ENCODE measurements around the gene SLIT3. TPM values are rescaled to one million over a fixed set of nuclear protein-coding genes. Genes with fewer than 3 reads are reported as not detected.
"Not testable (repeated sequence)": the region's sequence is repeated elsewhere in the genome, so short reads cannot be mapped to it uniquely, and the experiment has no call there.

SLIT3 gene
- total RNA-seq, 3 donors from 2014 or later = 30.7 to 103 (median 54.1) TPM

DNA sequence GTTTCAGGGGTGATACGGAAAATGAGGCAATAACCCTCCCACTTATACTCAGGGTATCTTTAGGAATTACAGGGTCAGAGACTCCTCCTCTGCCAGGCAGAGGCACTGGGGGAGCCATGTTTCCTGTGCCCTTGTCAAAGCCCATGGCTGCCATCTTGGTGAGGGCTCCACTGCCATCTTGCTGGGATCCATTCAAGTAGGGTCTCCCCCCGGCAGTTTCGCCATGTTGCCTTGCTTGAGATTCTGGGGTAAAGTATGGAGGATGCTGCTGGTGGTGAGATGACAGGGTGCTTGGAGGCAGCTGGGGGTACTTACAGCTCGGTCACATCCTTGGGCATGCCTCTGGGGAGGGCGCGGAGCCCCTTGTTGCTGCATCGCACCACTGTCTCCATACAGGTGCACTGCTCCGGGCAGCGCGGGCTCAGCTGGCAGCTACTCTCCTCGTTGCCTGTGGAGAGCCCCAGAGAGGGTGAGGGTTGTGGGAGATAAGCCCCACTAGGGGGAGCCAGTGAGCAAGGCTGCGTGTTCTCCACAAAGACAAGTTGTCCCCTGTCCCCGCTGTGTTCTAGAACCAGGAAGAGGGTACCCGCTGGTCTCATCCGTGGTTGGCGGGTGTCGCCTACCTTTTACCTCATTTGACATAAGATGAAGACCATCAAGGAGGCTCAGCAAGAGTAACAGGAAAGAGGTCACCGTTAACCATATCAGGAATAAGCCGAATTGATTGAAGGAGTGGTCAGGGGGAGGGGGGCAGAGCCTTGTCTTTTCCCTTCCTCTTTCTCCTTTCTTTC, 552.8 kb downstream of the SLIT3 start:
- Histone ChIP-seq H3K4me3 (no peak overlapping the region), H3K36me3 (no peaks in the 10 kb centered on the region), H3K9me3 (no peaks in the 10 kb centered on the region), H3K27me3 (no peaks in the 10 kb centered on the region), H3K4me1 (no peaks in the 10 kb centered on the region), H3K27ac (no peak overlapping the region)
- intact Hi-C loops (cut with DNase I; ENCODE audit: low total_unique reads) = no loop called here
- TF ChIP-seq CTCF (IDR thresholded peaks at IDR 0.05) = no peak
- TF ChIP-seq POLR2A (IDR thresholded peaks at IDR 0.05) = no peak
- no peak for TF ChIP-seq POLR2AphosphoS5 (IDR thresholded peaks at IDR 0.05)
- no peak for DNase-seq (ENCODE audit: low spot score in 2 of 2)

DNA sequence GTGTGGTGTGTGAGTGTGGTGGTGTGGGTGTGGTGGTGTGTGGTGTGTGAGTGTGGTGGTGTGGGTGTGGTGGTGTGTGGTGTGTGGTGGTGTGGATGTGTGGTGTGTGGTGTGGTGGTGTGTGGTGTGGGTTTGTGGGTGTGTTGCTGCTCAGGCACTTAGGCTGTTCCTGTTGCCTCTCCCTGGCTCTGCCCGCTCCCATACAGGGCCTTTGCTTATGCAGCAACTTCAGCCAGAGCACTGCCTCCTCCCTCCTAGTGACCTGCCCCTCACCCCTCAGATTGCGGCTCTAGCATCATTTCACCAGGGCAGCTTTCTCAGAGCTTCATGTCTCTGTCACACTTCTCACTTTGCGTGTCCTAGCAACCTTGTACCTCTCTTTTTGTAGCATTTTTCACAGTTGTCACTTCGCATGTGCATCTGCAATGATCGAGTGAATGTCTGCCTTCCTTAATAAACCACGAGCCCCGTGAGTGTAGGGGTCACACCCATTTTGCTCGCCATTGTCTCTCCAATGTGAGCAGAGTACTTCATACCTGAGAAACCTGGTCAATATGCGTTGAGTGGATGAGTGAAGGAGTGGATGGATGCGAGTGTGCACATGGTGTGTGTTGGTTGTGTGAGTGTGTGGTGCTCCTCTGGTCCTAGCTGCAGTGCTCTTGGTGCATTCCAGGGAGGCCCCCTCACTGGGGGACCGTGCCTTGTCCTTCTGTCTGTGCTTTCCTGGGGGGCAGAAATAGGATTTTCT, 553.9 kb downstream of the SLIT3 start:
- no peak overlapping the region for H3K4me3 ChIP-seq
- no peak for DNase-seq (ENCODE audit: low spot score in 2 of 2)
- intact Hi-C loops (cut with DNase I; ENCODE audit: low total_unique reads) = no loop called here
- no peaks in the 10 kb centered on the region for H3K27me3 ChIP-seq
- no peaks in the 10 kb centered on the region for H3K4me1 ChIP-seq
- H3K27ac ChIP-seq = no peak overlapping the region
- no peaks in the 10 kb centered on the region for H3K36me3 ChIP-seq
- no peak for TF ChIP-seq CTCF (IDR thresholded peaks at IDR 0.05)
- no peak for TF ChIP-seq POLR2A (IDR thresholded peaks at IDR 0.05)
- no peak for TF ChIP-seq POLR2AphosphoS5 (IDR thresholded peaks at IDR 0.05)
- H3K9me3 ChIP-seq = no peaks in the 10 kb centered on the region

DNA sequence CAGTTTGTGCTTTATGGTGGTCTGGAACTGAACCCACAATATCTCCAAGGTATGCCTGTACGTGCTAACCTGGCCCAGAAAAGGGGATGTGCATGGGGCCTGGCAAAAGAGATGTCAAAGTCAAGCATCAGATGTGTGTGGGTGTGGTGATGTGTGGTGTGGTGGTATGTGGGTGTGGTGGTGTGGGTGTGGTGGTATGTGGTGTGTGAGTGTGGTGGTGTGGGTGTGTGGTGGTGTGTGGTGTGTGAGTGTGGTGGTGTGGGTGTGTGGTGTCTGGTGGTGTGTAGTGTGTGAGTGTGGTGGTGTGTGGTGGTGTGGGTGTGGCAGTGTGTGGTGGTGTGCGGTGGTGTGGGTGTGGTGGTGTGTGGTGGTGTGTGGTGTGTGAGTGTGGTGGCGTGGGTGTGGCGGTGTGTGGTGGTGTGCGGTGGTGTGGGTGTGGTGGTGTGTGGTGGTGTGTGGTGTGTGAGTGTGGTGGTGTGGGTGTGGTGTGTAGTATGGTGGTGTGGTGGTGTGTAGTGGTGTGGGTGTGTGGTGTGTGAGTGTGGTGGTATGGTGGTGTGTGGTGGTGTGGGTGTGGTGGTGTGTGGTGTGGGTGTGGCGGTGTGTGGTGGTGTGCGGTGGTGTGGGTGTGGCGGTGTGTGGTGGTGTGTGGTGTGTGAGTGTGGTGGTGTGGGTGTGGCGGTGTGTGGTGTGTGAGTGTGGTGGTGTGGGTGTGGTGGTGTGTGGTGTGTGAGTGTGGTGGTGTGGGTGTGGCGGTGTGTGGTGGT, 554.6 kb downstream of the SLIT3 start:
- intact Hi-C loops (cut with DNase I; ENCODE audit: low total_unique reads); DNase-seq (ENCODE audit: low spot score in 2 of 2); H3K27me3 ChIP-seq; H3K27ac ChIP-seq; H3K4me3 ChIP-seq; H3K4me1 ChIP-seq; H3K9me3 ChIP-seq; H3K36me3 ChIP-seq: not testable (repeated sequence)

GRCh38 chr5:168743617-168744016, 557.3 kb downstream of the SLIT3 start:
- H3K27me3 ChIP-seq = no peaks in the 10 kb centered on the region
- no peaks in the 10 kb centered on the region for H3K9me3 ChIP-seq
- H3K36me3 ChIP-seq = no peaks in the 10 kb centered on the region
- intact Hi-C loops (cut with DNase I; ENCODE audit: low total_unique reads) = no loop called here
- no peak overlapping the region for H3K4me3 ChIP-seq
- DNase-seq (ENCODE audit: low spot score in 2 of 2) = no peak
- no peak overlapping the region for H3K27ac ChIP-seq
- no peaks in the 10 kb centered on the region for H3K4me1 ChIP-seq
- no peak for TF ChIP-seq CTCF (IDR thresholded peaks at IDR 0.05)
- no peak for TF ChIP-seq POLR2A (IDR thresholded peaks at IDR 0.05)
- TF ChIP-seq POLR2AphosphoS5 (IDR thresholded peaks at IDR 0.05) = no peak

DNA sequence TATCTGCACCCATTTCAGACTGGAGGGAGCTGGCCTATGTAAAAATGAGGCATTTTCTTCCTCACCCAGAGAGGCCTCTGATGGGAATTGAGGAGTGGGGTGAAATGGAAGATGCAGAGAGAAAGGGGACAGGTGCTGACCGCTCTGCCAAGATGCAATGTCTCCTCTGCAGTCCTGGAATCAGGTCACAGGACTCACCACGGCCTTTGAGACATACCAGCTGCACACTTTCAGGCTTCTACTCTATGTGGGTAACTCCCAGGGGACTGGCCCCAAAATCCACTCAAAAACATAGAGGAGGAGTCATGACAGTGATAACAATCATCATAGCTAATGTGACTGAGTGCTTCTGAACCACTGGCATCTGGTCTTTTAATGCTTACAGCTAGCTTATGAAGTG, 558.6 kb downstream of the SLIT3 start:
- H3K4me1 ChIP-seq; H3K27ac ChIP-seq; DNase-seq (ENCODE audit: low spot score in 2 of 2); H3K9me3 ChIP-seq; H3K4me3 ChIP-seq; H3K27me3 ChIP-seq; H3K36me3 ChIP-seq; intact Hi-C loops (cut with DNase I; ENCODE audit: low total_unique reads): not testable (repeated sequence)

DNA sequence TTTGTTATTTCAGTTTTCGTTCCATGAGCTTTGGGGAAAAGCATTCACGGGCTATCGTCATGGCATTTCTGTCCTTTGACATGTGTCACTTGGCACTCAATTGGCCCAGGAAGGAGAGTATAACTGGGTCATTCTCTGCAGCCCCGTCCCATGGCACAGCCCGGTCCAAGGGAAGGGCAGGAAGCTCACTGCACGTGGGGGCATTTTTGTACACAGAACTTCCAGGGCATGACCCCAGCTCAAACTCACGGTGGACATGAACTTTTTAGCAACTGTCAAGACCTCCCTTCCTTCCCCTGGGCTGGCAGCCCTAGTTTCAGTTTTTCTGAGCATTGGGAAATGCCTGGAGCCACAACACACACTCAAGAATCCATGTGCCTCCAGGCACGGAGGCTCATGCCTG, 560.1 kb downstream of the SLIT3 start:
- Histone ChIP-seq H3K4me3 (peak overlapping the region in 1 of 3 donors; percentile 10), H3K9me3 (no peaks in the 10 kb centered on the region), H3K27ac (peak overlapping the region in 1 of 2 donors; percentile 40), H3K36me3 (no peaks in the 10 kb centered on the region), H3K27me3 (no peaks in the 10 kb centered on the region), H3K4me1 (no peaks in the 10 kb centered on the region)
- no peak for TF ChIP-seq POLR2A (IDR thresholded peaks at IDR 0.05)
- TF ChIP-seq CTCF (IDR thresholded peaks at IDR 0.05) = no peak
- intact Hi-C loops (cut with DNase I; ENCODE audit: low total_unique reads) = no loop called here
- no peak for DNase-seq (ENCODE audit: low spot score in 2 of 2)

All from breast epithelium (tissue), 4 donors.